GM18909 (cell line): Measurements from ENCODE around the gene UGT3A2.

Experiments
- ATAC-seq: cut with Tn5 transposase; IDR thresholded peaks from one replicate; pipeline ENCODE4 v1.9.1; 2021; ENCODE audit warnings: mild to moderate bottlenecking; ENCODE audit not compliant: unreplicated experiment, poor library complexity

Gene UGT3A2

GRCh38 chr5:36017004-36017403, 49.7 kb downstream of the UGT3A2 start:
- no peak for ATAC-seq

DNA sequence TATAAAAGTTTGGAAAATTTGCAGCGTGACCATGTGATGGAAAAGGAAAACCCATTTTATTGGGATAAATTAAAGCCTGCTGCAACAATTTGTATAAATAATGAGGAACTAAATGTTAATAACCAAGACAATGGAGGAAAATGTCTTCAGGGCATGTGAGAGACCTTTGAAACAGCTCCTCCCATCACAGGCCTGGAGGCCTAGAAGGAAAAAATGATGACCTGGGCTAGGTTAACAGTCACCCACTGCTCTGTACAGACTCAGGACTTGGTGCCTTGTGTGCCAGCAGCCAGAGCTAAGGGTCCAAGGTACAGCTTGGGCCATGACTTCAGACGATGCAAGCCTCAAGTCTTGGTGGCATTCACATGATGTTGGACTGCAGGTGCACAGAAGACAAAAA, 53.5 kb downstream of the UGT3A2 start:
- ATAC-seq: no peak

DNA sequence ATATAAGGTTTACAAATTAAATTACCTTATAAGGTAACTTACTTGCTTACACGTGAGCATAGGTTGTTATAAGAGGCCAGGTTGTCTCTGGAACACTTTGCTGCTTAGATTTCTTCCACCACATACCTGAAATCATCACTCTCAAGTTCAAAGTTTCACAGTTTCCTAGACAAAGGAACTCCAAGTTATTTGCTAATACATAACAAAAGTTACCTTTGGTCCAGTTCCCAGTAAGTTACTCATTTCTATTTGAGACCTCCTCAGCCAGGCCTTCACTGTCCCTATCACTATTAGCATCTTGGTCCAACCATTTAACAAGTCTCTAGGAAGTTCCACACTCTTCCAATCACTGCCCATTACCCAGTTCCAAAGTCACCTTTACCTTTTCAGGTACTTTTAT, 57.0 kb downstream of the UGT3A2 start:
- no peak for ATAC-seq

GRCh38 chr5:36007366-36007765, 59.3 kb downstream of the UGT3A2 start:
- ATAC-seq: no peak

GRCh38 chr5:36006163-36006562, 60.5 kb downstream of the UGT3A2 start:
- no peak for ATAC-seq

GRCh38 chr5:36001032-36001431, 65.7 kb downstream of the UGT3A2 start:
- no peak for ATAC-seq

DNA sequence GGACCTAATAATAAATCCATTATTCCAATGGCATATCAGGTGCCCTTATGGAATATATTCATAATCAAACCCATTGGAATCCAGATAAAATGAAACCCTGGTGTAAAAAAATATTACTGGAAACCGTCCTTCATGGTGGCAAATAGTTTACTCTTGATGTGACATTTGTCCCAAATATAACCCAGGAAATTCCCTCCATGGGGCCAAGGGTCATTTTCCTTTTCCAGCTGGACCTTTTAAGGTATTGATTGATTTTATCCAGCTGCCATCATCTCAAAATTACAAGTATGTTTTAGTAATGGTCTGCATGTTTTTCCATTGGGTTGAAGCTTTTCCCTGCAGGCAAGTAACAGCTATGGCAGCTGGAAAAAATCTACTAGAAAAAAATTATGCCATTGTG, 67.1 kb downstream of the UGT3A2 start:
- no peak for ATAC-seq

GRCh38 chr5:35996076-35996475, 70.6 kb downstream of the UGT3A2 start:
- no peak for ATAC-seq

DNA sequence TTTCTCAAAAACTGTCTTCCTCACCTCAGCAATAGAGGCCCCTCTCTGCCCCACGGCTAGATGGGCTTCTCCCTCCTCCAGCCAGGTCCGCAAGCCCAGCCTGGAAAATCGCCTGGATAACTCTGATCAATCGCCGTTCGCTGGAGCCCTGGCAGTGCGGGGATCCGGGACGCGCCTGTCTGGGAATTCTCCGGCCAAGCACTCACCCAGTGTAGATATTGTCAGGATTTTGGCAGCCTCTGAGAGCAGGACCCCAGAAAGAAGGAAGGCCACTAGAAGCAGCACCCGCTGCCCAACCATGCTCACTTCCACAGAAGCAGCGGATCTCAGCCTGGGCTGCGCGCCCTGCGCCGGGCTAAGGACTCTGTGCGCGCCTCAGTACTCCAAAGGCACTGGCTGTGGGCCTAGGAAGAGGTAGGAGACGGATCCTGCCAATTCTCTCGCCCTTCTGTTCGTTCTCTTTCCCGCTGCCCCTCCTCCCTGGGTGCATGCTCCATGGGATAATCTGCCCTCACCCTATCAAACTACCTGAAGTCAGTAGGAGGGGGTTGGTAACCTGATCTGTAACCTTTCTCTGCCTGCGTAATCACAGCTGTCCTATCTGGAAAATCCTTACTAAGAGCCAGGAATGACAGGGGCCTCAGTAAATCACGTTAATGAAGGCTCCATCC, 75.6 kb downstream of the UGT3A2 start, which contains the start of gene UGT3A1:
Gene UGT3A1, minus strand, starts transcription at position 450 of the 671 bp plus-strand sequence. Its CDS starts 150 bp downstream, at position 300.
- no peak for ATAC-seq

DNA sequence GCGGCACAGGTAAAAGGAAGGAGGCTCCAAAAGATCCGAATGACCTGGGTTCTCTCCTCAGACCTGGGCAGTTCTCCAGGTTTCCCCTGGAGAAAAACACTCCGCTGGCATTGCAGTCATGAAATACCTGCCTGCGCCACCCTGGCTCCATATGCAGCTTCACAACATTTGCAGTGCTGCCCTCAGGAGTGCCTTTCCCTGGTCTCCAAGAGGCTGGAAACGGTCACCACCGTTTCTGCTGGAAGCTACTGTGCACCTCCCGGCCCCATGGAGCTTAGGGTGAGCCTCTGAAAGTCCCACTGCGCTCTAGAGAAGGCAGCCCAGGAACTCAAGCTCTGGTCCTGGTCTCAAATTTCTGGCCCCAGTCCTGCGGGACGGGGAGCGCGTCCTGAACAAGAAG, 76.2 kb downstream of the UGT3A2 start:
- no peak for ATAC-seq

DNA sequence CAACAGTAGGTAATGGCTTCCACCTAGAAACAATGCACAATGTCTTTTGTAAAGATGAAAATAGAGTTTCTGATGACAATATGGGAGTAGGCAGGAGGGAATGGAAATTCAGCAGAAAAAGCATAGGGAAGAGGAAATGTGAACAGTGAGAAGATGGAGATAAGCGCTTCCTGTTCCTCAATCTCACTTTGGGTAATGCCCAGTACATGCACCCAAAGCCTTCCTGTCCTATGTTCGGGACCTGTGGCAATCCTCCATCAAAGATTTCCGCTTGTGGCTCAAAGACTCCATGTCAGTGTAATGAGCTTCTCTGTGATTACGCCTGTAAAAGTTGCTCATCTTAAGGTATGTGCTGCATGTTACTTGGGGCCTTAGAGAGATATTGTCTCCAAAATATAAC, 78.2 kb downstream of the UGT3A2 start:
- ATAC-seq: no peak

DNA sequence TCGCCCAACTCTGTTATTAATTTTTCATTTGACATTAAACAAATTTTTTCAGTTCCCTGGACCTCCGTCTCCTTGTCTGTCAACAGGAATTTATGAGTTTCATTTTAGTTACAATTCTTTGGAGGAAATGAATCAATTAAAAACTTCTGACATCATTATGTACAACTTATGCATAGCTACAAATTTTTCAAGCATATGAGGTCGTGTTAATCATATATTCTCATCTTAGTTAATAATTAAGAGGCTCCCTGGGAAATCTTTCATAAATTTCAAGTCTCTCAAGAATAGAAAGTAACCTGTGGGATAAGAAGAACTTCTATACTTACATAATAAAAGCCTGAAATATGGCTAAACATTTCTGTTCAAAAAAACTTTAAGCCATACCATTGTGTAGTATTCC, 78.9 kb downstream of the UGT3A2 start:
- ATAC-seq: no peak
